ENCODE data around the gene TRHDE.

DNA sequence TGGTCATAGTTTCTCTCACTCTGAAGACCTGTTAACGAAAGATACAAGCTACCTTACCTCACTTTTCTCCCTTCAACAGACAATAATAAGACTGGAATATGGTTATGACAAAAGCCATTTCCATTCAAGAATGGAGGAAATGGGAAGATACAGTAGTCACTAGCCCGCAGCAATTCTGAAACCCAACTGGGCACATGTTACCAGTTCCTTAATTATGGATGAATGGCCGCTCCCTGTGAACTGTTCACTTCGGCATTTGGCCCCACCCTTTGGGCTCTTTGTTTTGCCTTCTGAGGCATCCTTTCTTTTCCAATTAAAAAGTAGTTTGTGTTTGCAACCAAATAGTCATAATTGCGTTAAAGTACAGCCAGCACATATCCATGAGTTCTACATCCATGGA lies 19.0 kb downstream of the TRHDE start:
- TF ChIP-seq EZH2 (IDR thresholded peaks at IDR 0.05; ENCODE audit: borderline replicate concordance, insufficient read depth, low read length, poor library complexity, severe bottlenecking) (no peak), CTCF (IDR thresholded peaks at IDR 0.05; ENCODE audit: poor library complexity, severe bottlenecking) (no peak), EP300 (conservative IDR thresholded peaks at IDR 0.05; ENCODE audit: poor library complexity, severe bottlenecking) (no peak), TAF1 (IDR thresholded peaks at IDR 0.05; ENCODE audit: low read depth) (no peak), RAD21 (conservative IDR thresholded peaks at IDR 0.05) (no peak)
- TF ChIP-seq, protein P1, sequence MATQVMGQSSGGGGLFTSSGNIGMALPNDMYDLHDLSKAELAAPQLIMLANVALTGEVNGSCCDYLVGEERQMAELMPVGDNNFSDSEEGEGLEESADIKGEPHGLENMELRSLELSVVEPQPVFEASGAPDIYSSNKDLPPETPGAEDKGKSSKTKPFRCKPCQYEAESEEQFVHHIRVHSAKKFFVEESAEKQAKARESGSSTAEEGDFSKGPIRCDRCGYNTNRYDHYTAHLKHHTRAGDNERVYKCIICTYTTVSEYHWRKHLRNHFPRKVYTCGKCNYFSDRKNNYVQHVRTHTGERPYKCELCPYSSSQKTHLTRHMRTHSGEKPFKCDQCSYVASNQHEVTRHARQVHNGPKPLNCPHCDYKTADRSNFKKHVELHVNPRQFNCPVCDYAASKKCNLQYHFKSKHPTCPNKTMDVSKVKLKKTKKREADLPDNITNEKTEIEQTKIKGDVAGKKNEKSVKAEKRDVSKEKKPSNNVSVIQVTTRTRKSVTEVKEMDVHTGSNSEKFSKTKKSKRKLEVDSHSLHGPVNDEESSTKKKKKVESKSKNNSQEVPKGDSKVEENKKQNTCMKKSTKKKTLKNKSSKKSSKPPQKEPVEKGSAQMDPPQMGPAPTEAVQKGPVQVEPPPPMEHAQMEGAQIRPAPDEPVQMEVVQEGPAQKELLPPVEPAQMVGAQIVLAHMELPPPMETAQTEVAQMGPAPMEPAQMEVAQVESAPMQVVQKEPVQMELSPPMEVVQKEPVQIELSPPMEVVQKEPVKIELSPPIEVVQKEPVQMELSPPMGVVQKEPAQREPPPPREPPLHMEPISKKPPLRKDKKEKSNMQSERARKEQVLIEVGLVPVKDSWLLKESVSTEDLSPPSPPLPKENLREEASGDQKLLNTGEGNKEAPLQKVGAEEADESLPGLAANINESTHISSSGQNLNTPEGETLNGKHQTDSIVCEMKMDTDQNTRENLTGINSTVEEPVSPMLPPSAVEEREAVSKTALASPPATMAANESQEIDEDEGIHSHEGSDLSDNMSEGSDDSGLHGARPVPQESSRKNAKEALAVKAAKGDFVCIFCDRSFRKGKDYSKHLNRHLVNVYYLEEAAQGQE (IDR thresholded peaks at IDR 0.05; ENCODE audit: borderline replicate concordance): no peak
